Bone marrow (tissue), 2 donors: ENCODE data around the gene MEGF10.
A peak's percentile ranks its signal among the peaks of the same experiment; 100 is the strongest.

Experiments
- DNase-seq, 2 donors: peaks; one replicate each; lab custom pipeline; 2025; lab: John Stamatoyannopoulos, UW

Gene MEGF10

DNA sequence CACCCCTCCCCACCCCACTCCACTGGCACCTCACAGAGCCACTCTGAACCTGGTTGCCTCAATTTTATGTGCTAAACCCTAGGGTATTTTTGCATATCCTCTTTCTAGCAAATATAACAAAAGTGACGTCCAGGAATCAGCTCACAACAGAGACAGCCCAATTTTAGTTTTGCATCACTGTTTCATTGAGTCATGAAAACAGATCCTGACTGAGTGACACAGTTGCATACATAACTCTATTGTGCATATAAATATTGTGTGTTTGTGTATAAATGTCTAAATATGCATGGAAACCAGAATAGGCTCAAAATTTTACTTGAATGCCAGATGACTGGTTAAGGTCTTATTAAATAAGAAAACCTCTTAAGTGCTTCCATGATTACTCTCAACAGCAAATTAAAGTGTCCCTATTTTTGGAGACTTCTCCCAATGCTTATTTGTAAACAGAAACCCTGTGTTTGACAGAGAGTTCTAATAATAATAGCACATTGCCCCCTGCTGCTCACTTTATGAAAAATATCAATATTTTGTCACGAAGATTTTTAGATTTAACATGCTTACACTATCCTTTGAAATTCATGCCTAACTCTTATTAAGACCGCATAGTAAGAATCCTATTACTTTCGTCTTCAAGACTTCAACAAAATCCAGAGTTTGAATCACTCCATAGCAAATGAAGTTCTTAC is 151.3 kb downstream of the MEGF10 start:
- DNase-seq, result no peak

DNA sequence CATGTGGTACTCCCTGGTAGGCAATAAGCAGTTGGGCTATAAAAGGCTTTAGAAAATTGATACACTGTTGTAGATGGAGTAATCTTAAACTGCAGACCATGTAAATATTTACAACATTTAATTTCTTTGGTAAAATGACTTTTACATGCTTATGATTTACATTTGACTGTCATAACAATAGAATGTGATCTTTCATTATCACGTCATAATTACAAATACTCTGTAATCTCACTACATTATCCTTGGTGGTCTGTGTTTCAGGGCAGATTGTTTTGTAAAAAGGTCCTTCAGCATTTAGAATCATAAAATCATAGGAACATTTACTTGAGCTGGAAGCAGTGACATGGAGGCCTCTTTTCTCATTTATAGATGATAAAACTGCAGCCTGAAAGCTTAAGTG is 153.6 kb downstream of the MEGF10 start:
- DNase-seq, result no peak

DNA sequence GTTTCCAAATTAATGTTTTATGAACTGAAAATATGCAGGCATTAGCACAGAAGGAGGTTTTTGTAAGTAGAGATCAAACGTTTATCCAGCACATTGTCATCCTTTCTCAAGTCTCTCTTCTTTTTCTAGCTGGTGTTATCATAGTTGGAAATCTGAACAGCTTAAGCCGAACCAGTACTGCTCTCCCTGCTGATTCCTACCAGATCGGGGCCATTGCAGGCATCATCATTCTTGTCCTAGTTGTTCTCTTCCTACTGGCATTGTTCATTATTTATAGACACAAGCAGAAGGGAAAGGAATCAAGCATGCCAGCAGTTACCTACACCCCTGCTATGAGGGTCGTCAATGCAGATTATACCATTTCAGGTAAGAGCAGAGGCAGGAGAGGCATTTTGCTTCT is 154.7 kb downstream of the MEGF10 start:
- DNase-seq, result no peak

DNA sequence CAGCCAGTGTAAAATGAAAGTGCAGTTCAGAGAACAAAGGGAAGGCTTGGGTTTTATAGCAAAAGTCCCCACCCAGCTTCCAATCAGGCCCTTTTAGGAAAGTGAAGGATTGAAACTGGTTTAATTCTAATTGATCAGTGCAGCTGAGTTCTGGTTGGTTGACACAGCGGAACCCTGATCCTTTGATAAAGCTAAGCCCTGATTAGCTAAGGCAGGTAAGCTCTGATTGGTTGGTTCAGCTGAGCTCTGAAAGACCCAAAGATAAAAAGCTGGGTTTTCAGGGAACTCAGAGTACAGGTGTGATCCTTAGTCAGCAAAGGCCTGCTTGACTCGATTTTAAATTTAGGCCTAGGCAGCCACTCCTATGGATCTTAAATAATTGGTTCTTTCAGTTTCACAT is 156.0 kb downstream of the MEGF10 start:
- no peak for DNase-seq

DNA sequence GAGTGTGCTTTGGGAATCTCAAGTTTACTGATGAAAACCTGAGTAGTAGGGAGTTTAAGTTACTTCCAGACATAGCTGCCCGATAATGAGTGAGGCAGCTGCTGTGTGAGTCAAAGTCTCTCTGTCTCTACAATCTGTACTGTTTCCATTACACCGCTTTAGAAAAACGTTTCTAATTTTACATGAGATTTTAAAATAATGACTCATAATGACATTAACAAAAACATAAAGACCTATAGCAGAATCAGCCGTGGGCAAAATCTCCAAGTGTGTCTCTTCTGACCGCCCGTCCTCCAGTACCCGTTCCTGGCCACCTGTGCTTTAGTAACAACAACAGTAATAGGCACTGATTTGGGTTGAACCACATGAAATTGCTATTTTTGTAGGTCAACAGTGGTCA is 157.2 kb downstream of the MEGF10 start:
- DNase-seq, result no peak

DNA sequence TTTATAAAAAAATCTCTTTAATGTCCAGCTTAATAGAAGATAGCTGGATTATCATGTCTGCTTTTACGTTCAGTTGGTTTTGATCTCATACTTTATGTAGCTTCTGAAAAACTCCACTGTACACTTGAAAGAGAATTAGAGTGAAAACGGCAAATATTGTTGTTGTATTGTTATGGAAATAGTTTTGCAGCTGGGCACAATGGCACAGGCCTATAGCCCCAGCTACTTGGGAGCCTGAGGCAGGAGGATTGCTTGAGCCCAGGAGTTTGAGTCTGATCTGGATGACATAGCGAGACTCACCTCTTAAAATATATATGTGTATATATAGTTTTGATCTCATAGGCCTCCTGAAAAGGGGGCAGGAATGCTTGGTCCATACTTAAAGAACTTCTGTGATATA is 159.4 kb downstream of the MEGF10 start:
- no peak for DNase-seq

DNA sequence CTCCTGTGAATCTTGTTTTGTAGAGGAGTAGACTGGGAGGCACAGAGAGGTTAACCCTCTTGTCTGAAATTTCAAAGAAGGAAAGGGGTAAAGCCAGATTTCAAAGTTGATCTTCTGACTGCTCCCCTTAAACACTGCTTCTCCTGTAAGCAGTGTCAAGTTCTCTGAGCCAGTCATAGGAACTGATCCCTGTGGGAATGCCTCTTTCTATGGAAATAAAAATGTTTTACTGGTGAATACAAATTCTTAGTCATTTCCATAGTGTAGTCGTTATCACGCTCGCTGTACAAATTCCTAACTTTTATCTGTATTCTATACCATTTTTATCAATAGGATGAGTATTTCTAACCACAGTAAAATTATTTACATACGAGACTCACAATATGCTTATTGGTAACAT is 160.5 kb downstream of the MEGF10 start:
- DNase-seq, result no peak

DNA sequence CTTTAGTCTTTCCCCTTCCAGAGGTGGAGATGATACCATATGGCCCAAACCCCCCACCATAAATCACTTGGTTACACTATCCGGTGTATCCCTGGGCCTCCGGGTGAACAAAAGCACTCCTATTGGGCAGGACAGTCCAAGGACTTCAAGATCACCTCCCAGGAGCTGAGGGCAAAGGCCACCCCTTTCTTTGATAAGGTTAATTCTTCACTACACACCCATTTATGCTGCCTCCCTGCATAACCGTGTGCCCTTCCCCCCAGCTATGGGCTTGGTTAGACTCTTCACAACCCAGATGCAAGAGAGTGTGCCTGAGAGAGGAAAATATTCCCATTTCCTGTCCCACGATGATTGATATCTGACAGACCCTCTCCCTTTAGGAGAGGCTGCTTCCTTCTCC is 162.0 kb downstream of the MEGF10 start:
- DNase-seq, result no peak

DNA sequence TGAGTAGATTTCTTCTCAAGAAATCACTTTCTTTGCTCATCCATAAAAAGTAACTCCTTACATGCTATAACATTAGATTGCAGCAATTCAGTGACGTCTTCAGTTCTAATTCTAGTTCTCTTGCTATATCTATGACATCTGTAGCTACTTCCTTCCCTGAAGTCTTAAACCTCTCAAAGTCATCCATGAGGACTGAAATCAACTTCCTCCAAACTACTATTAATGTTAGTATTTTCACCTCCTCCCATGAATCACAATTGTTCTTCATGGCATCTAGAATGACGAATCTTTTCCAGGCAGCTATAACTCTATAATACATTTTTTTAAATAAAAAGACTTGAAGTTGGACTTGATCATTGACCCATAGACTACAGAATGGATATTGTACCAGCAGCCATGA is 180.6 kb downstream of the MEGF10 start:
- no peak for DNase-seq

DNA sequence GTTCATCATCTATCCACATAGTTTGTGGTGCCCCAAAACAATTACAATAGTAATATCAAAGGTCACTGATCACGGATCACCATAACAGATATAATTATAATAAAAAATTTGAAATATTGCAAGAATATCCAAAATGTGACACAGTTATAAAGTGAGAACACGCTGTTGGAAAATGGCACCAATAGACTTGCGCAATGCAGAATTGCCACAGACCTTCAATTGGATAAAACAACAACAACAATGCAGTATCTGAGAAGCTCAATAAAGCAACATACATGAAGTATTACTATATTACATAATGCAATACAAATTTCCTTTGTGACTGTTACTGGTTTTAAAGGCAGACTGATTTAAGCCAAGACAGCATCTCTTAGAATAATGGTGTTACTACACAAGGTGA is 182.1 kb downstream of the MEGF10 start:
- DNase-seq, result no peak

DNA sequence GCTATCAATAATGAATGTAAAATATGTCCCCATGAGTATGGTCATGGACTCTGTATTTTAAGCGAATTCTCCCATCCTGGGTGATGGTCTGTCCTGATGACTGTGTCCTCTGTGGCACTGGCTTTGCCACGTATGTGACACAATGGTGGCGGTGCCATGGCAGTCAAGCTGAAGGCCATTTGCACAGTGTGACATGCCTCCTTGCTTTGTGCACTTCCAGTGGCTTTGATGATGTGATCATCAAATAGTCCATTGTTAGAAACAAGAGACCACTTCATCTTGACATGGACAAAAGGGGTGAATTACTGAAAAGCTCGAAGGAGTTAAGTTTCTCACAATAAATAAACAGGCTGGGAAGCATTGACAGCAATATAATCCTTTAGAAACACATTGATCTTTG is 195.9 kb downstream of the MEGF10 start:
- no peak for DNase-seq

DNA sequence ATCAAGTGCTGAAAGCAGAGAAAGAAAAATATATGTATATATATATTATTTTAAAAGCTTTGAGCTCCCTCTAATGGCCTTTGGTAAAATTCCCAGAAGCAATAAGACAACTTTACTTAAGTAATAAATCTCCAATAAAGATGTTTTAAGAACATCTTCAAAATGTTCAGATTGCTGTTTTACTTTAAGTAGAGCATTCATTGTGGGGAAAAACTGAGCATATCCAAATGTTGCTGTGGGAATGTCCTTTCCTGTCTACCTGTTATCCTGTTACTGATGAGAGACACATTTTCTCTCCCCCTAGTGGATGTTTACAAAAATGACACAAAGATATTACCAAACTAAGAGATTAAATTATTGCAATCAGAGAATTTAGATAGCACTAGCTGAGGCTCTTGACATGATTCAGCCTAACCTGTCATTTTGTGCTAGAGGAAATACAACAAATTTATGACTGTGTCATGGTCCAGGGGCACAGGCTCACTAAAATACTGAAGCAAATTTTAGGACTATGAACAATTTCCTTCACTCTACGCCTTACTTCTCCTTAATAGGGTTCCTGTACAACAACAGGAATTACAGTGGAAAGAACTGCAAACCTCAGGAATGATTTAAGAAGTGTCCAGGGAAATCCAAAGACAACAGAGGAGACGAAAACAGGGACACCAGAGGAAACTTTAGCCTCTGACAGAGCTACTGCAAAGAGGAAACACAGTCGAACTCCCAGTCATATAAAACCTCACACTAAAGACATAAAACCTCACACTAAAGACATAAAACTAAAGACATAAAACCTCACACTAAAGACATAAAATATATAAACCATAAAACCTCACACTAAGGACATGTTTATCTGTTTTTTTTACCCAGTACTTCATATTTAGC is 202.5 kb downstream of the MEGF10 start:
- DNase-seq, result peak in 1 of 2 donors; percentile 50

DNA sequence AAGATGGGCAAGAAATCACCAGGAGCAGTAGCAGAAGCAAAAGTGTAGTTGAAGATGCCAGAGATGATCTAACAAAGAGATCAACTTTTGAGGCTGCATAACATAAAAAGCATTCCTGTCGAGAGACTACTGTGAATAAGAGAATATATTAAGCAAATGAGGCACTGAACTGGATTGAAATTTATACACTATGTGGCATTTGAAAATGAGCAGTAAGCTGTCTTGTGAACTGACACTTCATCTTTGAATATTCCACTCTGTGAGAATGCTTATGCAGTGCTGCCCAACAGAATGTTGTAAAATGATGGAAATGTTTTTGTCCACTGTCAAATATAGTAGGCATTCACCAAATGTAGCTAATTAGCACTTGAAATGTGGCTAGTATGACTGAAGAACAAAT is 208.0 kb downstream of the MEGF10 start:
- DNase-seq, result no peak

DNA sequence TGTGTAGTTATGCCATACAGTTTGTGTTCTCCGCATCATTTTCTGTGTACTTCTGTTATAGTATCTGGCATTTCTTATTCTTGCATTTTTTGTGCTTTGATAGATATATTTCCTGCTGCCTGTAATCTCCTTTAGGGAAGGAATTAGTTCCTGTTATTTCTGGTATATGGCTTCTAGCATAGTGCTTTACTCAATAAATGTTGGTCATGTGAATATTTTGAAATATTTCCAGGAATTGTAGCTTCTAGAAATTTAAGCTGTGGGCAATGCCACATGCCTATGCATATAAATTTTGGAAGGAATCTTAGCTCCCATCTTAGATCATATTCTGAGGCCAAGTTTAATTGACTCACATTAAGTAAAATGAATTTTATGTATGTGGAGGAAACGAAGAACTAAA is 215.3 kb downstream of the MEGF10 start:
- no peak for DNase-seq

DNA sequence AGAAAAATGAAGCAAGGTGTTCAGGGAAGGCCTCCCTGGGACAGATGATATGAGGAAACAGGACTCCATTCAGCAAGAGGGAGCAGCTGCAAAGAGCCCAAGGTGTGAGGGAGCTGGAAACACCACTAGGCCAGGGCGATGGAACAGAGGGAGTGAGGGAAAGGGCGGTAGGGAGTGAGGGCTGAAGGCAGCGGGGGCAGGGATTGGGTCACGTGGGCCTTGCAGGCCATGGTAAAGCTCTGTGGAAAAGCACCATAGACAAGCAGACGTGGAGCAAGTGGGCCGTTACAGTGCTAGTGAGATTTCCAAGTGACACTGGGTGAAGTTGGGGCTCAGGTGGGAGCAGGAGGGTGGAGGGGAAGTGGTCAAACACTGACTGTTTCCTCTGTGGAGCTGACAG is 216.0 kb downstream of the MEGF10 start:
- DNase-seq, result no peak

DNA sequence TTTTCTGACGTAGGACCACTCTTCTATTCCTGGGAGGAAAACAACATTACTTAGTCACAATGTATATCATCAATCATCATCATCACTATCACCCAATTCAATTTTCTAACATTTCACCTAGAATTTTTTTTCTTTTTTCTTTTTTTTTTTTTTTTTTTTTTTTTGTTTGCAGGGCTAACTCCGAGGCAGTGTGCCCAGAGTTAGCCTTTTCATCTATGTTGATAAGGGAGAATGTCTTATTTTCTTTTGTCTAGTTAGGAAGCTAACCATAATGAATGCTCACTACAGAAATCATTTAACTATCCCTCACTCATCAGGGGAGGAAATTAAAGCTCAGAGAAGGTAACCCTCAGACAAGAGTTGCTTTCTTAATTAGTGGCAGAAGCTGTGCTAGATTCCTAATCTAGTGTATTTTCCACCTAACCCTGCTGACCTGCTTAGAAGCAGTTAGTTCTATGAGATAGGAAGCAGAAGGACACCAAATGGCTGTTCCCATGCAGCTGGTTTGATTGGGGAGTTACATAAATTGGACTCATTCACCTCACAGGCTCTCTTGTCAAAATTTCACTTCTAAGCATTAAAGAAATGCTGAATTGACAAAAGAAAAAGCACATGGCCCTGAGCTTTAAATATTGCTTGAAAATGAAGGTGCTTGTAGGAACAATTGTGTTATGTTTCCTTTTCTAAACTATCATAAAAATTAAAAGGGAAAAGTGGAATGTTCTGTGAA is 218.2 kb downstream of the MEGF10 start:
- DNase-seq, result no peak
